ENCODE measurements around the gene BRMS1.
"Not testable (repeated sequence)": the region's sequence is repeated elsewhere in the genome, so short reads cannot be mapped to it uniquely, and the experiment has no call there.

Gene BRMS1

DNA sequence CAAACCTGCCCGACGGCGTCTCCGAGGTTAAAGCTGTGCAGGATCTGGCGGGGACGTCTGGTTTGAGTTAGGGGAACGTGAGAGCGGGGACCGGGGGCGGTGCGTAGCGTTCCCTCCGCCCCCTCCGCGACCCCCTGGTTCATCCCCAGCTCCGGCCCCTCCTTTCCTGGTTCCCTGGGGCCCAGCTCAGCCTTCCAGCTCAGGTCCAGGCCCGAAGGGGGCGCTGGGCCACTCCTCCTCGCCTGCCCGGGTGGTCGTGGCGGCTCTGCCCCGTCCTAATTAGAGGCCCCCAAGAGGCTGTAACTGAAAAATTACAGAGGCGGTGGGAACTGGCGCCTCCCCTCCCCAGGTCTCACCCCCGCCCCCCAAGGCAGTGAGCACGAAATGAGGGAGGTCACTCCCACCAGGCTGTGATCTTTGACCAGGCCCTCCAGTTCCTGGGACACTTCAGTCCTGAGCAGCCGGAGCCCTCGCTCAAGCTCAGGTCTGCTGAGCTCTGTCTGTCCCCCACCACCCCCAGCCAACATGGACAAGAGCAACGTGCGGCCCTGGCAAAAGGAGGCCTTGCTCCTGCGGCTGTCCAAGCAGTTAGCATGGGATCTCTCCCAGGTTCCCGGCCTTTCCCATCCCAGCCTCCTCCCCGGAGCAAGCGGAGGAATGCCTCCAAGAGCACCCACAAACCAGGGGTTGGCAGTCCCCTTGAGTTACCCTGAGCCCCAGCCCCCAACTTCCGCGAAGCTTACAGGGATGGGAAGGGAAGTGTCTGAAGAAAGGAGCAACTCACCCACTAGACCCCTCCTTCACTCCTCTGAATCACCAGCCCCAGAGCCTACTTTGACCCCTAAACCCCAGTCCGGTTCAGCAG is 31.4 kb downstream of the BRMS1 start:
- TF ChIP-seq, protein P1, sequence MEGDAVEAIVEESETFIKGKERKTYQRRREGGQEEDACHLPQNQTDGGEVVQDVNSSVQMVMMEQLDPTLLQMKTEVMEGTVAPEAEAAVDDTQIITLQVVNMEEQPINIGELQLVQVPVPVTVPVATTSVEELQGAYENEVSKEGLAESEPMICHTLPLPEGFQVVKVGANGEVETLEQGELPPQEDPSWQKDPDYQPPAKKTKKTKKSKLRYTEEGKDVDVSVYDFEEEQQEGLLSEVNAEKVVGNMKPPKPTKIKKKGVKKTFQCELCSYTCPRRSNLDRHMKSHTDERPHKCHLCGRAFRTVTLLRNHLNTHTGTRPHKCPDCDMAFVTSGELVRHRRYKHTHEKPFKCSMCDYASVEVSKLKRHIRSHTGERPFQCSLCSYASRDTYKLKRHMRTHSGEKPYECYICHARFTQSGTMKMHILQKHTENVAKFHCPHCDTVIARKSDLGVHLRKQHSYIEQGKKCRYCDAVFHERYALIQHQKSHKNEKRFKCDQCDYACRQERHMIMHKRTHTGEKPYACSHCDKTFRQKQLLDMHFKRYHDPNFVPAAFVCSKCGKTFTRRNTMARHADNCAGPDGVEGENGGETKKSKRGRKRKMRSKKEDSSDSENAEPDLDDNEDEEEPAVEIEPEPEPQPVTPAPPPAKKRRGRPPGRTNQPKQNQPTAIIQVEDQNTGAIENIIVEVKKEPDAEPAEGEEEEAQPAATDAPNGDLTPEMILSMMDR (conservative IDR thresholded peaks at IDR 0.05; ENCODE audit: control insufficient read depth, insufficient read depth, low read depth, low read length): peak; percentile 18
- H3K4me3 ChIP-seq (ENCODE audit: control insufficient read depth, low read depth, low read length): peak overlapping the region; percentile 63
- DNase-seq (ENCODE audit: low read depth): peak; percentile 59

DNA sequence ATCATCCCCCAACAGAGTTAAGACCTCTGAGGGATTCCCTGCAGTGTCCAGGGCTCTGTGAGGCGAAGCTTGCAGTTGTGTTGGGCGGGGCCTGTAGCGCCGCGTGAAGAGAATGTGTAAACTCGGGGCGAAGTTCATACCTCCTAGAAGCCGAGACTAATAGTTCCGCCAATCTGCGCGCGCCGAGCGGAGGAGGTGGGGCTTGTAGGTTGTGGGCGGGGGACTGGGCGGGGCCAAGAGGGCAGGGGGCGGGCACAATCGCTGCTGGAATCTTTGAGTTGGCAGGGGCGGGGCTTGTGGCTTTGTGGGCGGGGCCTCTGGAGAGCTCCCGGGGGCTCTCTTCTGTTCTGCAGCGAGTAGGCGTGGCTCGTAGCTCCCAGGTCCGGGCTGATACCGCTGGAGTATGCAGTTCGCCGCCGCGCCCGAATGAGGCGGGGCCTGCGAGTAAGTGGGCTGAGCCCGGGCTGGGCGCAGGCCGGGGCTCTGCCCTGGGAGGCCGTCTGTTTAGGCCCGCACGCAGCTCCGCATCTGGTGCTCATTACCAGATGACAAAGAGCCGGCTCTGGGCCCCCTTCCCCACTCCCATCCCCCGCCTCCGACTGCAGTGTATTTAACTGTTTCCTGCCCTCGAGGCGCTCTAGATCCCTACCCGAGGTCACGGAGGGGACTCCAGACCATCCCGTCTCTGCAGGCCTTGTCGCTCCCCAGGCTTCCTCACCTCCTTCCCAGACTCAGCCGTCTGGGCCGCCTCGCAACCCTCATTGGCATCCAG is 32.2 kb downstream of the BRMS1 start:
- H3K4me3 ChIP-seq (ENCODE audit: control insufficient read depth, low read depth, low read length): peak overlapping the region; percentile 63
- TF ChIP-seq, protein P1 (conservative IDR thresholded peaks at IDR 0.05; ENCODE audit: control insufficient read depth, insufficient read depth, low read depth, low read length): no peak

DNA sequence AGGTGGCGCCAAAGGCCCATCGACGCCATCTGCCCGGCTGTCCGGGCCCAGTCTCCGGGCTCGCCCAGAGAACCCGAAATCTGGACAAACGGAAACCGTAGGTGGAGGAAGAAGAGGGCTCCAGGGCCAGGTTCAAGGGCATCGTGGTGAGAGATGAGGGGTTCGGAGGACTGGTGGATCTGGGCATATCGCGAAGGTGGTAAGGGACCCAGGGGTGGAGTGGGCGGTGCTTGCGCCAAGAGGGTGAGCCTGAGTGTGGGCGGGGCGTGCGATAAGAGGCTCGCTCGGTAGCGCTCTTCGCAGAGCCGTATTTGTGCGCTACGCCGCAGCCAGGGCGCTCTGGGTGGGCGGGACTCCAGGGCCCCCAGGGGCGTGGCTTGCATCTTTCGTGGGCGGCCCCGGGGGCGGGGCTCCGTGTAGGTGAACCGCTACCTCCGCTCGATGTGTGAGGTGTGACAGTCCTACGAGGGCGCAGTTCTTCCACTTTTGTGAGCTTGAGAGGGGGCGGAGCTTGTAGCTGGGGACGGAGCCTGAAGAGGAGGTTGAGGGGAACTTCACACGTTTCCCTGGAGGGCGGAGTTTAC is 32.8 kb downstream of the BRMS1 start:
- TF ChIP-seq, protein P1 (conservative IDR thresholded peaks at IDR 0.05; ENCODE audit: control insufficient read depth, insufficient read depth, low read depth, low read length): no peak
- DNase-seq (ENCODE audit: low read depth): peak; percentile 87
- peak overlapping the region; percentile 59 for H3K4me3 ChIP-seq (ENCODE audit: control insufficient read depth, low read depth, low read length)

More for the DNA sequence above, 32.2 kb downstream of the BRMS1 start:
- DNase-seq (ENCODE audit: low read depth): peak; percentile 99

DNA sequence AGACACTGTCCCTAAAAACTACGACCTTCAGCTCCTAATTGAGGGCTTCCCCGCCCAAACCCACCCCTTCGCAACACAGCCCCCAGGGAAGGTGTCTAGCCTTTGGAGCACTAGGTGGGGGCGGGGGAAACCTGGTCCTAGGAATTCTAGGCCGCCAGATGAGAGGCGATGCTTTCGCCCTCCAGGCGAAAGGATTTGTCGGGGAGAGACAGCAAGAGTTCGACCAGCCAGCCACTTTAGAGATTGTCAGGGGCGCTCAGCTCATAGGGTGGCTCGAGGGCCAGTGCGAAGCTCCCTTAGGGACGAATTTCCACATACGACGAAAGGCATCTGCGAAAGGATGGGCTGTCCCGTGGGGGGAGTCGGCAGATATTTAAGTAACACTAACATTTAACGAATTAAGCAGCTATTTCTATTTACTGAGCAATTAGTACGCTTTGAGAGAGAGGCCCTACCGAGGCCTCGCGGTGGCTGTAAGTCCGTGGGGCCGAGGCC is 33.4 kb downstream of the BRMS1 start:
- TF ChIP-seq, protein P1 (conservative IDR thresholded peaks at IDR 0.05; ENCODE audit: control insufficient read depth, insufficient read depth, low read depth, low read length): peak; percentile 86
- no peak for DNase-seq (ENCODE audit: low read depth)
- H3K4me3 ChIP-seq (ENCODE audit: control insufficient read depth, low read depth, low read length): peak overlapping the region; percentile 59

DNA sequence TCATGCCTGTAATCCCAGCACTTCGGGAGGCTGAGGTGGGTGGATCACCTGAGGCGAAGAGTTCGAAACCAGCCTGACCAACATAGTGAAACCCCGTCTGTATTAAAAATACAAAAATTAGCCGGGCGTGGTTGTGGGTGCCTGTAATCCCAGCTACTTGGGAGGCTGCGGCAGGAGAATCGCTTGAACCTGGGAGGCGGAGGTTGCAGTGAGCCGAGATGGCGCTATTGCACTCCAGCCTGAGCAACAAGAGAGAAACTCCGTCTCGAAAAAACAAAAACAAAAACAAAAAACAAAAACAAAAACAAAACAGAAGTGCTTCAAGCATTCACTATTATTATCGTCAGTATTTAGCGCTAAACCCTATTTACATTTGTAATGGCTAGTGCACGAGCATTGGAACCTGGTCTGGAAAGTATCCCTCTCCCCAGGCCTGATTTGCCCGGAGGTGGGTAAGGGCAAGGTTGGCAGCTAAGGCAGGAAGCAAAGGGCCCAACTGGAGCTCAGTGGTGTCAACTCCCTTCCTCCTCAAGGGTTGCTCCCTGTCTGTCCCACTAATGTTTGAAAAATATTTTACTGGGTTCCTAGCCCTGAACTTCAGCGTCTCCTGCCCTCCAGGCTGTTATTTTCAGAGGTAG is 34.0 kb downstream of the BRMS1 start:
- DNase-seq (ENCODE audit: low read depth); H3K4me3 ChIP-seq (ENCODE audit: control insufficient read depth, low read depth, low read length): not testable (repeated sequence)

DNA sequence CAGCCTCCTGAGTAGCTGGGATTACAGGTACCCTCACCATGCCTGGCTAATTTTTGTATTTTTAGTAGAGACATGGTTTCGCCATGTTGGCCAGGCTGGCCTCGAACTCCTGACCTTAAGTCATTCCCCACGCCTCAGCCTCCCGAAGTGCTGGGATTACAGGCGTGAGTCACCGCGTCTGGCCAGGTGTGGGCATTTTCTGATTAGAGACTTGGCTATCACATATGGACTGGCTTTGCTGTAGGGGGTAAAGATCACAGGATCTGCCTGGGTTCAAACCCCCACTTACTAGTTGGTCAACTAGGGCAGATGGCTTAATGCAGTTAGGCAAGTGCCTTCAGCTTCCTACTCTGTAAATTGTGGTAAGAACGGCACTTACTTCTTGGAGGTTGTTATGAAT is 34.6 kb downstream of the BRMS1 start:
- DNase-seq (ENCODE audit: low read depth): no peak

More for the DNA sequence above, 34.6 kb downstream of the BRMS1 start:
- H3K4me3 ChIP-seq (ENCODE audit: control insufficient read depth, low read depth, low read length): no peak overlapping the region
- TF ChIP-seq, protein P1 (conservative IDR thresholded peaks at IDR 0.05; ENCODE audit: control insufficient read depth, insufficient read depth, low read depth, low read length): no peak
